Chondrocyte (in vitro differentiated cells): ENCODE measurements around the gene MVP. TPM values are rescaled to one million over a fixed set of nuclear protein-coding genes. Genes with fewer than 3 reads are reported as not detected.

ENCODE experiments used
- DNase-seq: peaks from one replicate; pipeline ENCODE4 v3.0.0; 2021; ENCODE audit warnings: mixed read lengths, low spot score
- H3K27ac Mint-ChIP-seq: one replicate; pipeline ENCODE4 v1.8.0; 2021; ENCODE audit warnings: mild to moderate bottlenecking, moderate library complexity, mixed read lengths; ENCODE audit not compliant: unreplicated experiment
- H3K27me3 Mint-ChIP-seq: 2 replicates; pipeline ENCODE4 v1.8.0; 2021; ENCODE audit warnings: low read depth, mixed read lengths
- H3K36me3 Mint-ChIP-seq: 2 replicates; pipeline ENCODE4 v1.8.0; 2021; ENCODE audit warnings: low read depth, mixed read lengths
- H3K4me1 Mint-ChIP-seq: 2 replicates; pipeline ENCODE4 v1.8.0; 2021; ENCODE audit warnings: low read depth, mild to moderate bottlenecking, mixed read lengths
- H3K4me3 Mint-ChIP-seq: one replicate; pipeline ENCODE4 v1.8.0; 2021; ENCODE audit warnings: mild to moderate bottlenecking, moderate library complexity, mixed read lengths; ENCODE audit not compliant: unreplicated experiment
- H3K9me3 Mint-ChIP-seq: 2 replicates; pipeline ENCODE4 v1.8.0; 2021; ENCODE audit warnings: low read depth, mixed read lengths
- CTCF ChIP-seq: fragments of 200-600 bp; sonication (generic); IDR thresholded peaks from 2 replicates; pipeline ENCODE4 v1.5.0; 2021; ENCODE audit warnings: antibody characterized with exemption, mild to moderate bottlenecking, moderate library complexity
- total RNA-seq: library from RNA; stranded (reverse); gene quantifications from 3 replicates; pipeline ENCODE4 v1.2.1, GENCODE V29; 2021

The MVP gene
- total RNA-seq, 1 donor from 2014 or later = 101 TPM

DNA sequence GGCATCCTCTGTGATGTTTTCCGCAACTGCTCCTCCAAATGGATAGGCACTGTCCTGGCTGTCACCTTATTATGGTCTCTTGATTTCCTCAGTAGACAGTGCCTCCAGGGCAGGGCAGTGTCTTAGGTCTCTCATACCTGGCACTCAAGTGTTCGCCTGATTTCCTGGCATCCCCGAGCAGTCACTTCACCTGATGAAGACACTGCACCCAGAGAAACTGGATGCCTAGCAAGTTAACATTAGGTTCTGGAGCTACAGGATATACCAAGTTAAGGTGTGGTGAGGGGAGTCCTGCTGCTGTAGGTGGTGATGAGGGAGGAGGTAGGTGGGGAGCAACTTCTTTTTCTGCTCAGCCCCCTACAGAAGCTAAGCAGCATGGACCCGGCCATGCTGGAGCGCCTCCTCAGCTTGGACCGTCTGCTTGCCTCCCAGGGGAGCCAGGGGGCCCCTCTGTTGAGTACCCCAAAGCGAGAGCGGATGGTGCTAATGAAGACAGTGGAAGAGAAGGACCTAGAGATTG, 17.8 kb upstream of the MVP start:
- TF ChIP-seq CTCF = no peak
- peaks cover 10% of the 10 kb centered on the region for H3K4me1 Mint-ChIP-seq
- H3K9me3 Mint-ChIP-seq = no peaks in the 10 kb centered on the region
- H3K27ac Mint-ChIP-seq = no peak overlapping the region
- DNase-seq = no peak
- H3K36me3 Mint-ChIP-seq = peaks cover 3% of the 10 kb centered on the region
- H3K27me3 Mint-ChIP-seq = no peaks in the 10 kb centered on the region
- no peak overlapping the region for H3K4me3 Mint-ChIP-seq

- Mint-ChIP-seq H3K4me3 (peak overlapping the region; percentile 100), H3K36me3 (peaks cover 7% of the 10 kb centered on the region), H3K9me3 (no peaks in the 10 kb centered on the region), H3K4me1 (peaks cover 23% of the 10 kb centered on the region), H3K27me3 (no peaks in the 10 kb centered on the region), H3K27ac (peak overlapping the region; percentile 100)
- no peak for DNase-seq
- TF ChIP-seq CTCF = no peak
Measured at GRCh38 chr16:29804020-29804419, 16.2 kb upstream of the MVP start.

DNA sequence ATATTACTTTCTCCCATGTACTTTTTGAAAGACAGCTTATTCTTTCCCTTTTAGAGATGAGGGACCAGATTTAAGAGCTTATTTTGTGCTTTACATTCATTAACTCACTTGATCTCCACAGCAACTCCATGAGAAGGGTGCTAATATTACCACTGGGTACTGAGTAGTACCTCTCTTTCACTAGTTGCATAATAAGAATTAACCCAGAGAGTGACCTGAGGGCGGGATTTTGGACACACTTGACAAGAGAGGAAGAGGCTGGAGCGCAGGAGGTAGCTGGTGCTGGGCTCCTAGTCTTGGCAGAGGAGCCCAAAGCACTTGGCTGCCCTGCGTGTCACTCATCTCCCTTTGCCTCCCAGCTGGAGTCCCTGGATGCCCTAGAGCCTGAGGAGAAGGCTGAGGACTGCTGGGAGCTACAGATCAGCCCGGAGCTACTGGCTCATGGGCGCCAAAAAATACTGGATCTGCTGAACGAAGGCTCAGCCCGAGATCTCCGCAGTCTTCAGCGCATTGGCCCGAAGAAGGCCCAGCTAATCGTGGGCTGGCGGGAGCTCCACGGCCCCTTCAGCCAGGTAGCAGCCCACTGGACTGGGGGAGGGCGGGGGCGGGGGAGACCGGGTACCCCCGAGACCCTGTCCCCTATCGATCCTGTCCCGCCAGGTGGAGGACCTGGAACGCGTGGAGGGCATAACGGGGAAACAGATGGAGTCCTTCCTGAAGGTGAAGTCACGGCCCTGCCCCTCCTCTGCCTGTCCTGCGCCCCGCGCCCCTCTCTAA, 15.6 kb upstream of the MVP start:
- peaks cover 25% of the 10 kb centered on the region for H3K4me1 Mint-ChIP-seq
- H3K4me3 Mint-ChIP-seq = peak overlapping the region; percentile 100
- no peaks in the 10 kb centered on the region for H3K9me3 Mint-ChIP-seq
- H3K36me3 Mint-ChIP-seq = peaks cover 7% of the 10 kb centered on the region
- H3K27me3 Mint-ChIP-seq = no peaks in the 10 kb centered on the region
- DNase-seq = no peak
- no peak for TF ChIP-seq CTCF
- H3K27ac Mint-ChIP-seq = peak overlapping the region; percentile 100

- Mint-ChIP-seq H3K4me3 (peak overlapping the region; percentile 100), H3K9me3 (no peaks in the 10 kb centered on the region), H3K27ac (peak overlapping the region; percentile 100), H3K4me1 (peaks cover 33% of the 10 kb centered on the region), H3K27me3 (no peaks in the 10 kb centered on the region), H3K36me3 (peaks cover 10% of the 10 kb centered on the region)
- DNase-seq = no peak
- TF ChIP-seq CTCF = peak; percentile 54
Measured at GRCh38 chr16:29805232-29806098, 14.8 kb upstream of the MVP start.

DNA sequence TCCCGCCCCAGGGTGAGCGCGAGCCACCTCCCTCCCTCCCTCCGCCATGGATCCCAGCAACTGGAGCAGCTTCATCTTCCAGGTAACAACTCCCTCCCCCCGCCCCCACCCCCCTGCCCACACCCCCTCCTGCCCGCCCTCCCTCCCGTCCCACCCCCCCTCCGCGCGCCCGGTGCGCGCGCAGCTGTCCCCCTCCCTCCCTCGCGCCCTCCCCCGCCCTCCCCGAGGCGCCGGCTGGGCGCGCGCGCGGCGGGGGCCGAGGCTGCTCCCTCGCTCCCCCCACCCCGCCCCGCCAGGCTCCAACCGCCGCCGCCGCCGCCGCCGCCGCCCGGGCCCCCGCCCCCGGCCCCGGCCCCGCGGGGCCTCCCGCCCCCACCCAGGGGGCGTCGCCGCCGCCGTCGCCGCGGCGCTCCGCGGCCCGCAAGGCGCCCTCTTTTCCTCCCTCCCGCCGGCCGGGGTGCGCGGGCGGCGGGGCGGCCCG, 14.1 kb upstream of the MVP start, which contains the start of gene MAZ:
TSS of gene MAZ (plus strand) at position 431 of the 481 bp plus-strand sequence. CDS start 173 bp downstream, outside the sequence.
- peak within 1 kb of the TSS; percentile 100 for H3K27ac Mint-ChIP-seq
- no peaks in the 10 kb centered on the region for H3K9me3 Mint-ChIP-seq
- H3K36me3 Mint-ChIP-seq = peaks cover 10% of the 10 kb centered on the region
- no peaks in the 10 kb centered on the region for H3K27me3 Mint-ChIP-seq
- no peak for DNase-seq
- H3K4me1 Mint-ChIP-seq = peaks cover 40% of the 10 kb centered on the region
- peak within 1 kb of the TSS; percentile 100 for H3K4me3 Mint-ChIP-seq
- no peak for TF ChIP-seq CTCF
